ENCODE data around the gene SLC16A12. TPM values are rescaled to one million over a fixed set of nuclear protein-coding genes. Genes with fewer than 3 reads are reported as not detected.

Gene SLC16A12
- total and polyA plus RNA-seq, 5 donors from 2014 or later: not detected

- no peak overlapping the region for H3K4me3 Mint-ChIP-seq
- Histone ChIP-seq H3K4me3 (ENCODE audit: low read depth, low read length) (no peak overlapping the region), H3K27me3 (ENCODE audit: control insufficient read depth, insufficient read depth, low read length) (no peaks in the 10 kb centered on the region), H3K27ac (ENCODE audit: insufficient read depth, low read length, poor library complexity, severe bottlenecking) (no peak overlapping the region), H3K9me3 (ENCODE audit: control insufficient read depth in 2 of 2, low read length in 2 of 2) (no peaks in the 10 kb centered on the region), H3K4me1 (ENCODE audit: control insufficient read depth, insufficient read depth, low read length, poor library complexity, severe bottlenecking) (no peaks in the 10 kb centered on the region), H3K36me3 (ENCODE audit: control insufficient read depth, insufficient read depth, low read length) (no peaks in the 10 kb centered on the region)
- H3K36me3 Mint-ChIP-seq: no peaks in the 10 kb centered on the region
- H3K9me3 Mint-ChIP-seq: peaks cover 0 to 8% (median 0%) of the 10 kb centered on the region in 7 donors
- peaks cover 16% of the 10 kb centered on the region for H3K27me3 Mint-ChIP-seq
- ATAC-seq (ENCODE audit: low read depth in 2 of 2): no peak
- H3K4me1 Mint-ChIP-seq: peaks cover 0 to 8% (median 0%) of the 10 kb centered on the region in 4 donors
- DNase-seq: no peak
- no peak overlapping the region for H3K27ac Mint-ChIP-seq
Observed at GRCh38 chr10:89504691-89505090, 30.7 kb downstream of the SLC16A12 start.

GRCh38 chr10:89503652-89504370 is 31.6 kb downstream of the SLC16A12 start:
- Histone ChIP-seq H3K4me1 (ENCODE audit: control insufficient read depth, insufficient read depth, low read length, poor library complexity, severe bottlenecking) (no peaks in the 10 kb centered on the region), H3K36me3 (ENCODE audit: control insufficient read depth, insufficient read depth, low read length) (no peaks in the 10 kb centered on the region), H3K27me3 (ENCODE audit: control insufficient read depth, insufficient read depth, low read length) (no peaks in the 10 kb centered on the region), H3K9me3 (ENCODE audit: control insufficient read depth in 2 of 2, low read length in 2 of 2) (no peaks in the 10 kb centered on the region), H3K4me3 (ENCODE audit: low read depth, low read length) (no peak overlapping the region), H3K27ac (ENCODE audit: insufficient read depth, low read length, poor library complexity, severe bottlenecking) (no peak overlapping the region)
- no peak overlapping the region for H3K27ac Mint-ChIP-seq
- peaks cover 16% of the 10 kb centered on the region for H3K27me3 Mint-ChIP-seq
- peaks cover 0 to 6% (median 0%) of the 10 kb centered on the region in 7 donors for H3K9me3 Mint-ChIP-seq
- H3K36me3 Mint-ChIP-seq: no peaks in the 10 kb centered on the region
- H3K4me1 Mint-ChIP-seq: peaks cover 0 to 8% (median 0%) of the 10 kb centered on the region in 4 donors
- ATAC-seq (ENCODE audit: low read depth in 2 of 2) (no peak), DNase-seq (peak in 1 of 3 donors; percentile 11)
- no peak overlapping the region for H3K4me3 Mint-ChIP-seq

GRCh38 chr10:89503151-89503550 is 32.2 kb downstream of the SLC16A12 start:
- Mint-ChIP-seq H3K4me1 (peaks cover 0 to 8% (median 0%) of the 10 kb centered on the region in 4 donors), H3K27ac (no peak overlapping the region), H3K36me3 (no peaks in the 10 kb centered on the region), H3K27me3 (peaks cover 16% of the 10 kb centered on the region), H3K9me3 (peaks cover 0 to 5% (median 0%) of the 10 kb centered on the region in 7 donors), H3K4me3 (no peak overlapping the region)
- Histone ChIP-seq H3K4me3 (ENCODE audit: low read depth, low read length) (no peak overlapping the region), H3K9me3 (ENCODE audit: control insufficient read depth in 2 of 2, low read length in 2 of 2) (no peaks in the 10 kb centered on the region), H3K27me3 (ENCODE audit: control insufficient read depth, insufficient read depth, low read length) (no peaks in the 10 kb centered on the region), H3K27ac (ENCODE audit: insufficient read depth, low read length, poor library complexity, severe bottlenecking) (no peak overlapping the region), H3K36me3 (ENCODE audit: control insufficient read depth, insufficient read depth, low read length) (no peaks in the 10 kb centered on the region), H3K4me1 (ENCODE audit: control insufficient read depth, insufficient read depth, low read length, poor library complexity, severe bottlenecking) (no peaks in the 10 kb centered on the region)
- DNase-seq: no peak
- no peak for ATAC-seq (ENCODE audit: low read depth in 2 of 2)

GRCh38 chr10:89502549-89502948 is 32.8 kb downstream of the SLC16A12 start:
- Mint-ChIP-seq H3K27ac (no peak overlapping the region), H3K27me3 (peaks cover 18% of the 10 kb centered on the region), H3K4me3 (no peak overlapping the region), H3K4me1 (peaks cover 0 to 8% (median 0%) of the 10 kb centered on the region in 4 donors), H3K9me3 (peaks cover 0 to 5% (median 0%) of the 10 kb centered on the region in 7 donors), H3K36me3 (no peaks in the 10 kb centered on the region)
- no peak for ATAC-seq (ENCODE audit: low read depth in 2 of 2)
- Histone ChIP-seq H3K4me3 (ENCODE audit: low read depth, low read length) (no peak overlapping the region), H3K27ac (ENCODE audit: insufficient read depth, low read length, poor library complexity, severe bottlenecking) (no peak overlapping the region), H3K27me3 (ENCODE audit: control insufficient read depth, insufficient read depth, low read length) (no peaks in the 10 kb centered on the region), H3K4me1 (ENCODE audit: control insufficient read depth, insufficient read depth, low read length, poor library complexity, severe bottlenecking) (no peaks in the 10 kb centered on the region), H3K9me3 (ENCODE audit: control insufficient read depth in 2 of 2, low read length in 2 of 2) (no peaks in the 10 kb centered on the region), H3K36me3 (ENCODE audit: control insufficient read depth, insufficient read depth, low read length) (no peaks in the 10 kb centered on the region)
- DNase-seq: no peak

DNA sequence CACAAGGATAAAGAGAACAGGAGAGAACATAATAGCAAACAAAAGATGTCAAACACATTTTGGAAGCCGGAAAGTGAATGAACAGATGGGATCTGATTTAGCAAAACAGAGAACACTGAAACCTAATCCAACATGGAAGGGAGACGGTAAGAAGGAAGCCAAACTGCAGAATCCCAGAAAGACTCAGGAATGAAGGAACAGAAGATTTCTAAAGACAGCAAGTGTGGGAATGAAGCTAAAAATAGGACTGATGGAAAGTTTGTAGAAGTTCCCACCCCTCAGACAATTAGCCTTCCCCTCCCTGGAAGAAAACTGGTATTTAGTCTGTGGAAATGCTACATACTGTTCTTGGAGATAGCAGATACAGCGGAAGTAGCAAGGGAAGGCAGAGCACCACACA is 40.8 kb downstream of the SLC16A12 start:
- ATAC-seq (ENCODE audit: low read depth in 2 of 2): no peak
- Histone ChIP-seq H3K27ac (ENCODE audit: insufficient read depth, low read length, poor library complexity, severe bottlenecking) (no peak overlapping the region), H3K36me3 (ENCODE audit: control insufficient read depth, insufficient read depth, low read length) (no peaks in the 10 kb centered on the region), H3K4me1 (ENCODE audit: control insufficient read depth, insufficient read depth, low read length, poor library complexity, severe bottlenecking) (no peaks in the 10 kb centered on the region), H3K4me3 (ENCODE audit: low read depth, low read length) (no peak overlapping the region), H3K27me3 (ENCODE audit: control insufficient read depth, insufficient read depth, low read length) (peaks cover 6% of the 10 kb centered on the region), H3K9me3 (ENCODE audit: control insufficient read depth in 2 of 2, low read length in 2 of 2) (no peaks in the 10 kb centered on the region)
- Mint-ChIP-seq H3K4me3 (no peak overlapping the region), H3K36me3 (no peaks in the 10 kb centered on the region), H3K9me3 (no peaks in the 10 kb centered on the region), H3K4me1 (no peaks in the 10 kb centered on the region), H3K27me3 (peaks cover 29% of the 10 kb centered on the region), H3K27ac (no peak overlapping the region)
- DNase-seq: no peak

DNA sequence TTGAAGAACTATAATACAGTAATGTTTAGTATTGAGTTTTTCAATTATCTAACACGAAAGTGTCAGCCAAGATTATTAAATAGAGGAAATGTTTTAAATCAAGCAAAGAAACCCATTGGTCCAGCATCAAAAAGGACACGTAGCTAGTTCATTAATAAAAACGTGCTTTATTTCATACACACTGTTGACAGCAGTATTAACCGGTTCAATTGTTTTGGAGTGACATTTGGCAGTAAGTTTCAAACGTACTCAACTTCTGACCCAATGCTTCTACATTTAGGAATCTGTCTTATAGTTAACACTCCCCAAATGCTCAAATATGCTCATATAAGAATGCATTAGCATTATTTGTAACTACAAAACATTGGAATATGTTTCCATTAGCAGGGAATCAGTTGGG is 41.3 kb downstream of the SLC16A12 start:
- Mint-ChIP-seq H3K36me3 (no peaks in the 10 kb centered on the region), H3K4me1 (no peaks in the 10 kb centered on the region), H3K27me3 (peaks cover 29% of the 10 kb centered on the region), H3K4me3 (no peak overlapping the region), H3K9me3 (no peaks in the 10 kb centered on the region), H3K27ac (no peak overlapping the region)
- ATAC-seq (ENCODE audit: low read depth in 2 of 2) (no peak), DNase-seq (no peak)
- Histone ChIP-seq H3K27ac (ENCODE audit: insufficient read depth, low read length, poor library complexity, severe bottlenecking) (no peak overlapping the region), H3K36me3 (ENCODE audit: control insufficient read depth, insufficient read depth, low read length) (no peaks in the 10 kb centered on the region), H3K4me1 (ENCODE audit: control insufficient read depth, insufficient read depth, low read length, poor library complexity, severe bottlenecking) (no peaks in the 10 kb centered on the region), H3K9me3 (ENCODE audit: control insufficient read depth in 2 of 2, low read length in 2 of 2) (no peaks in the 10 kb centered on the region), H3K4me3 (ENCODE audit: low read depth, low read length) (no peak overlapping the region), H3K27me3 (ENCODE audit: control insufficient read depth, insufficient read depth, low read length) (peaks cover 6% of the 10 kb centered on the region)

- Mint-ChIP-seq H3K27me3 (peaks cover 24% of the 10 kb centered on the region), H3K9me3 (no peaks in the 10 kb centered on the region), H3K27ac (no peak overlapping the region), H3K4me3 (no peak overlapping the region), H3K36me3 (no peaks in the 10 kb centered on the region), H3K4me1 (no peaks in the 10 kb centered on the region)
- H3K4me1 ChIP-seq (ENCODE audit: control insufficient read depth, insufficient read depth, low read length, poor library complexity, severe bottlenecking): no peaks in the 10 kb centered on the region
- H3K27me3 ChIP-seq (ENCODE audit: control insufficient read depth, insufficient read depth, low read length): peaks cover 11% of the 10 kb centered on the region
- H3K36me3 ChIP-seq (ENCODE audit: control insufficient read depth, insufficient read depth, low read length): no peaks in the 10 kb centered on the region
- H3K4me3 ChIP-seq (ENCODE audit: low read depth, low read length): no peak overlapping the region
- ATAC-seq (ENCODE audit: low read depth in 2 of 2) (no peak), DNase-seq (no peak)
- H3K27ac ChIP-seq (ENCODE audit: insufficient read depth, low read length, poor library complexity, severe bottlenecking): no peak overlapping the region
- H3K9me3 ChIP-seq (ENCODE audit: control insufficient read depth in 2 of 2, low read length in 2 of 2): no peaks in the 10 kb centered on the region
Observed at GRCh38 chr10:89491932-89492331, 43.5 kb downstream of the SLC16A12 start.

Measured in CD4-positive, CD25-positive, alpha-beta regulatory T cell (primary cell).